CD4-positive, alpha-beta T cell treated with Interleukin-10 for 1 hour (primary cell): ENCODE data around the gene OSBPL5.

Experiments
- DNase-seq: peaks from one replicate; pipeline ENCODE4 v3.0.0-alpha.2; 2020

Gene OSBPL5

GRCh38 chr11:3133261-3134217 lies 31.6 kb downstream of the OSBPL5 start:
- DNase-seq = no peak

DNA sequence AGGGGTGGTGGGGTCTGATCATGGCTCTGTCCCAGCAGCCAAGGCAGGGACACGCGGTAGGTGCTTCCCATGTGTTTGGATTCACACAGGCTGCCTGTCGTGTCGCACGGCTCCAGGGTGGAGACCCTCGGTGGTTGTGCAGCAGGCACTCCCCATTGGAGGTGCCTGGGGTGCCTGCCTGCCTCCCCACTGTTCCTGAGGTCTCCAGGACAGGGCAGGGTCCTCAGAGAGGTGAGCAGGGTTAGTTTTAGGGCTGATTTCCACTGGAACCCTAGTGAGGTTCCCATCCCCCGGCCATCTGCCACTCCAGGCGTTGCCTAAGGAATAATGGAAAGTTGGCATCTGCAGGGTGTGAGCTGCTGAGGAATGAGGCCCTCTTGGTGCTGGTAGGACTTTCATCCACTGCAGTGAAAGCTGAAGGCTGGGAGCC lies 32.3 kb downstream of the OSBPL5 start:
- no peak for DNase-seq

DNA sequence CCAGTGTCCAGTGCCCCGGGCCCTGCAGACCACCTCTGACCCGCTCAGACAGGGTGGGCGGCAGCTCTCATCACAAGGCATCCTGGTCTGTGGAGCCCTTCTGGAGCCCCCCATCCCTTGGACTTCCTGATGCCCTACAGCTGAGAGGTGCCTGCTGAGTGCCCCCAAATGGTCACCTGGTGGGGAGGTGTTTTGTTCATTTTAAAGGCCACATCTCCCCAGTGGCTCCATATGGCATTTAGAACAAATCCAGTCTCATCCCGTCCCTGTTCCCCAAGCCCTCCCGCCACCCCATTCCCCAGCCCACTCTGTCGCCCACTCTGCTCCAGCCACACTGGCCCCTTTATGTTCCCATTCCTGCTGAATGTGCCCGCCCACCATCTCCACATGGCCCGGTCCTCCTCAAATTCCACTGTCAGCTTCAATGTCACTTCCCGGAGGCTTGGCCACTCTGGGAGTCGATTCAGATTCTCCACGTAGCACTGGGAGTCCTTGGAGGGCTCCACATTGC lies 32.8 kb downstream of the OSBPL5 start:
- DNase-seq = no peak

GRCh38 chr11:3131330-3131941 lies 33.7 kb downstream of the OSBPL5 start:
- no peak for DNase-seq

- DNase-seq = no peak
Measured at GRCh38 chr11:3130269-3131071, 34.6 kb downstream of the OSBPL5 start.

- no peak for DNase-seq
Measured at GRCh38 chr11:3129591-3130268, 35.4 kb downstream of the OSBPL5 start.

GRCh38 chr11:3129181-3129590 lies 35.9 kb downstream of the OSBPL5 start:
- no peak for DNase-seq

GRCh38 chr11:3128356-3129180 lies 36.5 kb downstream of the OSBPL5 start:
- no peak for DNase-seq

- no peak for DNase-seq
Measured at GRCh38 chr11:3127706-3128355, 37.3 kb downstream of the OSBPL5 start.

GRCh38 chr11:3126901-3127691 lies 38.0 kb downstream of the OSBPL5 start:
- DNase-seq = no peak

GRCh38 chr11:3126207-3126865 lies 38.8 kb downstream of the OSBPL5 start:
- no peak for DNase-seq

- DNase-seq = no peak
Measured at GRCh38 chr11:3124821-3125220, 40.3 kb downstream of the OSBPL5 start.

- DNase-seq = no peak
Measured at GRCh38 chr11:3123761-3124733, 41.1 kb downstream of the OSBPL5 start.

- no peak for DNase-seq
Measured at GRCh38 chr11:3123305-3123704, 41.8 kb downstream of the OSBPL5 start.

DNA sequence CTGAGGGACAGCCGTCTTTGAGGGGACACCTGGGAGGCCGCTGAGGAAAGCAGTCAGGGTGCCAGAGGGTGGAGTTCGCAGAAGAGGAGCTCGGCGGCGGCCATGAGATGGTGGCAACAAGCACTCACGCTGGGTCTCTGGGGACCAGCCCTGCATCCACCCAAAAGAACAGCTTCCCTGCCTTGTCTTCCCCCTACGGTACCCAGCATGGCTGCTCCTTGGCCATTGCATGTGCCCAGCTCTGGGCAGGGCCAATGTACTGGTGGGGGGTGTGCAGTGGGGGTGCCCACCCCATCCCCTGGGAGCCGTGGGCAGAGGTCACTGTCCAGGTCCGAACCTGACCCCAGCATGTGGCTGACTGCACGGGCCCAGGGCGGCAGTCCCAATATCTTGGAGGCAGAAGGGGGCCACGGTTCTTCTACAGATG lies 42.3 kb downstream of the OSBPL5 start:
- DNase-seq = no peak

DNA sequence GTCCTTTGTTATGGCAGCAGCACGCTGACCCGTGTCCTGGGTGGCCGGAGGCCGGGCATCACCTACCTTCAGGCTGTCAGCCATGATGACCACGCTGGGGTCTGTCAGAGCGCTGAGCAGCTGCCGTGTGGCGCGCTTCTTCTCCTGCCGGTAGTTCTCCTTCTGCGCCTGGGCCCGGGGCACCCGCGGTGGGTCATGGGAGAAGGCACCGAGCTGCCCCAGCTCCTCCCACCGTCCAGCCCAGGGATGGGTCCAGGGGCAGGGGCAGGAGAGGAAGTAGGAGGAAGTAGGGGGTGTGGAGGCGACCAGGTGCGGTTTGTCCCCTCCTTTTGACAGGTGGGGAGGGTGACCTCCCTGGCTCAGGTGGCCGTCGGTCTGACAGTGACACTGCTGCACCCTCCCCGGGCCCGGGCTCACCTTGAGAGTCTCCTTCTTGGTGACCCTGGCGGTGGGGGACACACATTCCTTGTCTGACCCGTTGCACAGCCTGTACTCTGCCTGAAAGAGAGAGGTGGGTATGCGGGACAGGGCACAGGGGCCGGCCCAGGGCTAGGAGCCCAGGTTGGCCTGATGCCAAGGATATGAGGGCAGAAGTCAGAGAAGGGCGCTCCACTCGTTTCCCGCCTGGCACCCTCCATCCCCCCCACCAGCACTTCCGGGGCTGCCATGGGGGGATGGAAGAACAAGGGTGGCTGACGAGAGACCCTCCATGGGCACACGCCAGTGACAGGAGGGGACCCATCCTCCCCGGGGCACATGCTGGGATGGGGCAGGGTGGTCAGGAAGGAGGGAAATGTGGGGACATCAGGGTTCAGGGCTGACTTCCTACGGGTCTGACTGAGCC lies 43.0 kb downstream of the OSBPL5 start:
- DNase-seq = no peak

- DNase-seq = no peak
Measured at GRCh38 chr11:3121416-3121815, 43.7 kb downstream of the OSBPL5 start.
